Stimulated activated CD8-positive, alpha-beta memory T cell treated with anti-CD3 and anti-CD28 coated beads, Interleukin-7, amount 100 ng/mL, for 24 hours (primary cell): ENCODE data around the gene WNT7B.

ENCODE experiments used
- DNase-seq: peaks from one replicate; pipeline ENCODE4 v3.0.0-alpha.2; 2020; ENCODE audit warnings: low read depth

Gene WNT7B

GRCh38 chr22:45905924-45906865 lies 70.8 kb downstream of the WNT7B start:
- no peak for DNase-seq

- DNase-seq, result no peak
These were observed 71.5 kb downstream of the WNT7B start for GRCh38 chr22:45905326-45905923.

- DNase-seq, result no peak
These were observed 72.7 kb downstream of the WNT7B start for GRCh38 chr22:45904236-45904635.

GRCh38 chr22:45903355-45904135 lies 73.4 kb downstream of the WNT7B start:
- no peak for DNase-seq

- no peak for DNase-seq
These were observed 79.2 kb downstream of the WNT7B start for GRCh38 chr22:45897736-45898135.

- no peak for DNase-seq
These were observed 79.9 kb downstream of the WNT7B start for GRCh38 chr22:45896964-45897538.

- DNase-seq, result no peak
These were observed 80.6 kb downstream of the WNT7B start for GRCh38 chr22:45896153-45896951.

- no peak for DNase-seq
These were observed 81.4 kb downstream of the WNT7B start for GRCh38 chr22:45895436-45896152.

- no peak for DNase-seq
These were observed 83.4 kb downstream of the WNT7B start for GRCh38 chr22:45893516-45893915.

- DNase-seq, result no peak
These were observed 84.1 kb downstream of the WNT7B start for GRCh38 chr22:45892681-45893461.

GRCh38 chr22:45891996-45892621 lies 84.9 kb downstream of the WNT7B start:
- no peak for DNase-seq

- DNase-seq, result no peak
These were observed 85.4 kb downstream of the WNT7B start for GRCh38 chr22:45891471-45891995.

GRCh38 chr22:45891021-45891421 lies 85.9 kb downstream of the WNT7B start:
- no peak for DNase-seq

- no peak for DNase-seq
These were observed 86.7 kb downstream of the WNT7B start for GRCh38 chr22:45890351-45890635.

- DNase-seq, result no peak
These were observed 87.2 kb downstream of the WNT7B start for GRCh38 chr22:45889539-45890350.

GRCh38 chr22:45889093-45889538 lies 87.8 kb downstream of the WNT7B start:
- no peak for DNase-seq

- no peak for DNase-seq
These were observed 88.5 kb downstream of the WNT7B start for GRCh38 chr22:45888221-45889092.
